Measurements from ENCODE around the gene S100A1. TPM values are rescaled to one million over a fixed set of nuclear protein-coding genes. Genes with fewer than 3 reads are reported as not detected.

Gene S100A1
- total RNA-seq, 1 donor from 2014 or later: 1.3 TPM

- H3K36me3 ChIP-seq (ENCODE audit: control insufficient read depth, insufficient read depth, low read length): no peaks in the 10 kb centered on the region
- DNase-seq (ENCODE audit: low read depth): no peak
- H3K27me3 ChIP-seq (ENCODE audit: control insufficient read depth, insufficient read depth, low read length): no peaks in the 10 kb centered on the region
- no peak for TF ChIP-seq CTCF (IDR thresholded peaks at IDR 0.05; ENCODE audit: insufficient read depth, low read length, poor library complexity, severe bottlenecking)
- no peak overlapping the region for H3K4me3 ChIP-seq (ENCODE audit: low read depth, low read length)
Observed at GRCh38 chr1:153614906-153615305, 13.3 kb upstream of the S100A1 start.

GRCh38 chr1:153615406-153615805 is 12.8 kb upstream of the S100A1 start:
- no peak for TF ChIP-seq CTCF (IDR thresholded peaks at IDR 0.05; ENCODE audit: insufficient read depth, low read length, poor library complexity, severe bottlenecking)
- Histone ChIP-seq H3K36me3 (ENCODE audit: control insufficient read depth, insufficient read depth, low read length) (no peaks in the 10 kb centered on the region), H3K4me3 (ENCODE audit: low read depth, low read length) (no peak overlapping the region), H3K27me3 (ENCODE audit: control insufficient read depth, insufficient read depth, low read length) (no peaks in the 10 kb centered on the region)
- no peak for DNase-seq (ENCODE audit: low read depth)

GRCh38 chr1:153616144-153616916 is 11.9 kb upstream of the S100A1 start, which contains the start of gene S100A14:
Gene S100A14, minus strand, starts transcription at chr1:153616325. Its CDS starts 467 bp downstream, at chr1:153615858.
- no peak for TF ChIP-seq CTCF (IDR thresholded peaks at IDR 0.05; ENCODE audit: insufficient read depth, low read length, poor library complexity, severe bottlenecking)
- no peak for DNase-seq (ENCODE audit: low read depth)
- Histone ChIP-seq H3K36me3 (ENCODE audit: control insufficient read depth, insufficient read depth, low read length) (no peaks in the 10 kb centered on the region), H3K4me3 (ENCODE audit: low read depth, low read length) (no peak within 1 kb of the TSS), H3K27me3 (ENCODE audit: control insufficient read depth, insufficient read depth, low read length) (no peaks in the 10 kb centered on the region)

- no peaks in the 10 kb centered on the region for H3K36me3 ChIP-seq (ENCODE audit: control insufficient read depth, insufficient read depth, low read length)
- no peak overlapping the region for H3K4me3 ChIP-seq (ENCODE audit: low read depth, low read length)
- H3K27me3 ChIP-seq (ENCODE audit: control insufficient read depth, insufficient read depth, low read length): no peaks in the 10 kb centered on the region
- DNase-seq (ENCODE audit: low read depth): no peak
- no peak for TF ChIP-seq CTCF (IDR thresholded peaks at IDR 0.05; ENCODE audit: insufficient read depth, low read length, poor library complexity, severe bottlenecking)
Observed at GRCh38 chr1:153616917-153617311, 11.3 kb upstream of the S100A1 start.

GRCh38 chr1:153617663-153618062 is 10.6 kb upstream of the S100A1 start:
- Histone ChIP-seq H3K4me3 (ENCODE audit: low read depth, low read length) (no peak overlapping the region), H3K36me3 (ENCODE audit: control insufficient read depth, insufficient read depth, low read length) (no peaks in the 10 kb centered on the region), H3K27me3 (ENCODE audit: control insufficient read depth, insufficient read depth, low read length) (no peaks in the 10 kb centered on the region)
- peak; percentile 90 for TF ChIP-seq CTCF (IDR thresholded peaks at IDR 0.05; ENCODE audit: insufficient read depth, low read length, poor library complexity, severe bottlenecking)
- no peak for DNase-seq (ENCODE audit: low read depth)

- no peak for DNase-seq (ENCODE audit: low read depth)
- Histone ChIP-seq H3K4me3 (ENCODE audit: low read depth, low read length) (no peak overlapping the region), H3K27me3 (ENCODE audit: control insufficient read depth, insufficient read depth, low read length) (no peaks in the 10 kb centered on the region), H3K36me3 (ENCODE audit: control insufficient read depth, insufficient read depth, low read length) (no peaks in the 10 kb centered on the region)
- no peak for TF ChIP-seq CTCF (IDR thresholded peaks at IDR 0.05; ENCODE audit: insufficient read depth, low read length, poor library complexity, severe bottlenecking)
Observed at GRCh38 chr1:153619171-153619570, 9.1 kb upstream of the S100A1 start.
